ENCODE measurements around the gene SLIT1. TPM values are rescaled to one million over a fixed set of nuclear protein-coding genes. Genes with fewer than 3 reads are reported as not detected.

Gene SLIT1
- total RNA-seq, 2 donors from 2014 or later = 0.14 to 0.35 TPM

GRCh38 chr10:96973809-96974747 lies 211.7 kb downstream of the SLIT1 start:
- H3K27ac ChIP-seq = peak overlapping the region in 1 of 2 donors; percentile 3
- DNase-seq (ENCODE audit: low spot score) (no peak), ATAC-seq (ENCODE audit: insufficient number of reproducible peaks, low FRiP score, low read depth) (no peak)
- no peak overlapping the region for H3K4me3 ChIP-seq
- TF ChIP-seq CTCF (IDR thresholded peaks at IDR 0.05) = no peak
- no peaks in the 10 kb centered on the region for H3K27me3 ChIP-seq (replicated peaks; ENCODE audit: insufficient read depth)
- H3K36me3 ChIP-seq = no peaks in the 10 kb centered on the region
- no peaks in the 10 kb centered on the region for H3K9me3 ChIP-seq
- H3K4me1 ChIP-seq (ENCODE audit: control insufficient read depth in 1 of 2, low read depth in 2 of 2) = no peaks in the 10 kb centered on the region

GRCh38 chr10:96972264-96972663 lies 213.5 kb downstream of the SLIT1 start:
- no peak for ATAC-seq (ENCODE audit: insufficient number of reproducible peaks, low FRiP score, low read depth)

GRCh38 chr10:96971324-96971723 lies 214.4 kb downstream of the SLIT1 start:
- Histone ChIP-seq H3K4me1 (ENCODE audit: control insufficient read depth in 1 of 2, low read depth in 2 of 2) (no peaks in the 10 kb centered on the region), H3K9me3 (no peaks in the 10 kb centered on the region), H3K36me3 (no peaks in the 10 kb centered on the region), H3K4me3 (no peak overlapping the region), H3K27me3 (replicated peaks; ENCODE audit: insufficient read depth) (no peaks in the 10 kb centered on the region), H3K27ac (no peak overlapping the region)
- no peak for ATAC-seq (ENCODE audit: insufficient number of reproducible peaks, low FRiP score, low read depth)
- no peak for DNase-seq (ENCODE audit: low spot score)
- TF ChIP-seq CTCF (IDR thresholded peaks at IDR 0.05) = no peak

More at GRCh38 chr10:96972264-96972663, 213.5 kb downstream of the SLIT1 start:
- Histone ChIP-seq H3K4me3 (no peak overlapping the region), H3K4me1 (ENCODE audit: control insufficient read depth in 1 of 2, low read depth in 2 of 2) (no peaks in the 10 kb centered on the region), H3K9me3 (no peaks in the 10 kb centered on the region), H3K36me3 (no peaks in the 10 kb centered on the region), H3K27ac (no peak overlapping the region), H3K27me3 (replicated peaks; ENCODE audit: insufficient read depth) (no peaks in the 10 kb centered on the region)
- DNase-seq (ENCODE audit: low spot score) = no peak
- no peak for TF ChIP-seq CTCF (IDR thresholded peaks at IDR 0.05)

- ATAC-seq (ENCODE audit: insufficient number of reproducible peaks, low FRiP score, low read depth) = no peak
- H3K4me1 ChIP-seq (ENCODE audit: control insufficient read depth in 1 of 2, low read depth in 2 of 2) = no peaks in the 10 kb centered on the region
- no peaks in the 10 kb centered on the region for H3K9me3 ChIP-seq
- DNase-seq (ENCODE audit: low spot score) = no peak
- H3K4me3 ChIP-seq = no peak overlapping the region
- no peak for TF ChIP-seq CTCF (IDR thresholded peaks at IDR 0.05)
- no peaks in the 10 kb centered on the region for H3K36me3 ChIP-seq
- no peak overlapping the region for H3K27ac ChIP-seq
- H3K27me3 ChIP-seq (replicated peaks; ENCODE audit: insufficient read depth) = no peaks in the 10 kb centered on the region
These were observed 216.9 kb downstream of the SLIT1 start for GRCh38 chr10:96968682-96969423.

- Histone ChIP-seq H3K4me1 (ENCODE audit: control insufficient read depth in 1 of 2, low read depth in 2 of 2) (no peaks in the 10 kb centered on the region), H3K4me3 (no peak overlapping the region), H3K36me3 (no peaks in the 10 kb centered on the region), H3K27me3 (replicated peaks; ENCODE audit: insufficient read depth) (no peaks in the 10 kb centered on the region), H3K9me3 (no peaks in the 10 kb centered on the region), H3K27ac (no peak overlapping the region)
- no peak for TF ChIP-seq CTCF (IDR thresholded peaks at IDR 0.05)
- DNase-seq (ENCODE audit: low spot score) (no peak), ATAC-seq (ENCODE audit: insufficient number of reproducible peaks, low FRiP score, low read depth) (no peak)
These were observed 217.9 kb downstream of the SLIT1 start for GRCh38 chr10:96967847-96968246.
